Heart left ventricle (tissue), 13 donors: ENCODE measurements around the gene KLHL29.

Experiments used
- POLR2A ChIP-seq, 2 donors: fragments of 450-650 bp; IDR thresholded peaks; one replicate each; pipeline ENCODE4 v1.6.1; 2017; ENCODE audit warnings: antibody characterized with exemption in 2 of 2, mild to moderate bottlenecking in 2 of 2, moderate library complexity in 2 of 2
- TF ChIP-seq, protein P1 (sequence below), 12 donors: fragments of 200-600 bp; sonication (generic) in 4 of 12; IDR thresholded peaks; one replicate each; pipeline versions ENCODE4 v1.5.0 to v1.8.0; 2018 to 2022; ENCODE audit warnings: antibody characterized with exemption in 12 of 12, mild to moderate bottlenecking in 5 of 12
- donor health status: ischemic (EF 13 %, LVEDD 7.1; RV severe dilation, severe dysfunction).
- donor health status: DM: no; HTN: yes; CAD: no.
- donor health status: DM: no; HTN: no; CAD: no.
- donor health status: ischemic (EF 25% LVEDD 6.9; RV normal size, moderate dysfunction).
- donor health status: ischemic (EF 25% LVEDD 5.7; RV mildly dilated, moderate dysfunction).
- donor health status: ischemic (EF 35%, LVEDD 5.7; RV mildly dilated, moderate dysfunction).
- donor health status: nonischemic (EF 11% LVEDD 7.7; RV severe dilation, severe dysfunction).
- donor health status: DM: yes; HTN: yes; CAD: no.
- donor health status: PGD.
- donor health status: ischemic (EF 29% LVEDD 5.4; RV normal size, mild dysfunction).
- donor health status: nonischemic (EF 23%, LVEDD 6.1; RV moderate dilation, normal function).

DNA sequence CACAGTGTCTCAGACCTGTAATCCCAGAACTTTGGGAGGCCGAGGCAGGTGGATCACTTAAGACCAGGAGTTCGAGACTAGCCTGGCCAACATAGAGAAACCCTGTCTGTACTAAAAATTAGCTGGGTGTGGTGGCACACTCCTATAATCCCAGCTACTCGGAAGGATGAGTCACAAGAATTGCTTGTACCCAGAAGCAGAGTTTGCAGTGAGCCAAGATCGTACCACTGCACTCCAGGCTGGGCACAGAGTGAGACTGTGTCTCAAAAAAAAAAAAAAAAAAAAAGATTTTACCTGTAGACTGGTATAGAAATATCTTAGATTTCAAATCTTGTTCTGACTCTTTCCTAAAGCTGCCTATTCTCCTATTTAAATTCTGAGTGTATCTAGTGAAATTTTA is 7.2 kb upstream of the KLHL29 start:
- no peak for TF ChIP-seq POLR2A (IDR thresholded peaks at IDR 0.05)
- TF ChIP-seq, protein P1, sequence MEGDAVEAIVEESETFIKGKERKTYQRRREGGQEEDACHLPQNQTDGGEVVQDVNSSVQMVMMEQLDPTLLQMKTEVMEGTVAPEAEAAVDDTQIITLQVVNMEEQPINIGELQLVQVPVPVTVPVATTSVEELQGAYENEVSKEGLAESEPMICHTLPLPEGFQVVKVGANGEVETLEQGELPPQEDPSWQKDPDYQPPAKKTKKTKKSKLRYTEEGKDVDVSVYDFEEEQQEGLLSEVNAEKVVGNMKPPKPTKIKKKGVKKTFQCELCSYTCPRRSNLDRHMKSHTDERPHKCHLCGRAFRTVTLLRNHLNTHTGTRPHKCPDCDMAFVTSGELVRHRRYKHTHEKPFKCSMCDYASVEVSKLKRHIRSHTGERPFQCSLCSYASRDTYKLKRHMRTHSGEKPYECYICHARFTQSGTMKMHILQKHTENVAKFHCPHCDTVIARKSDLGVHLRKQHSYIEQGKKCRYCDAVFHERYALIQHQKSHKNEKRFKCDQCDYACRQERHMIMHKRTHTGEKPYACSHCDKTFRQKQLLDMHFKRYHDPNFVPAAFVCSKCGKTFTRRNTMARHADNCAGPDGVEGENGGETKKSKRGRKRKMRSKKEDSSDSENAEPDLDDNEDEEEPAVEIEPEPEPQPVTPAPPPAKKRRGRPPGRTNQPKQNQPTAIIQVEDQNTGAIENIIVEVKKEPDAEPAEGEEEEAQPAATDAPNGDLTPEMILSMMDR (IDR thresholded peaks at IDR 0.05): no peak
